ENCODE measurements around the gene CIAO1.

DNA sequence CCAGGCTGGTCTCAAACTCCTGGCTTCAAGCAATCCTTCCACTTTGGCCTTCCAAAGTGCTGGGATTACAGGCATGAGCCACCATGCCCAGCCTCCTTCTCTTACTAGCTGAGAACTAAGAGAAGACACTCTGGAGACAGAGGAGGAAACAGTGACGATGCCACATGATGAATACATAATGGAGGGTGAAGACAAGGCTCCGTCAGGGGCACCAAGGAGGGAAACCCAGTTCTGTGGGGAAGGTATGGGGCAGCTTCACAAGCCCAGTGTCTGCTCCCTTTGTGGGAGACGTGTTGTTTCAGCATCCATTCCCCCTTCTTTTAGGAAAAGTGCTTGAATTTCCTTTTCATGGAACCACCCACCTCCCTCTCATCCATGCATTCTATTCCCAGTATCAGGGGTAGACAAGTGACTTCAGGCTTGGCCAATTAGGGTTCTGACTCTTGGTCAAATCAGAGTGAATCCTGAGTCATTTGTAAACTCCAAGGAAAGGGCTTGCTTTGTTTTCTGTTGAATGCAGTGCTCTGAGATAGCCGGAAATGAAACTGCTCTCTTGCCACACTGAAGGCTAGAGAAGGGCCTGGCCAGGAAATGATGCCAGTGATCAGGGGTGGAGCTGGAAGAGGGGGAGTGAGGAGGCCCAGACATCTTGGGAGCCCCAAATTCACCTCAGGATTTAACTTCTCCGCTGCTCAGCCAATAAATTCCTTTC lies 24.0 kb upstream of the CIAO1 start:
- no peak for TF ChIP-seq EZH2 (IDR thresholded peaks at IDR 0.05; ENCODE audit: insufficient read depth, low read length)
- TF ChIP-seq, protein P1, sequence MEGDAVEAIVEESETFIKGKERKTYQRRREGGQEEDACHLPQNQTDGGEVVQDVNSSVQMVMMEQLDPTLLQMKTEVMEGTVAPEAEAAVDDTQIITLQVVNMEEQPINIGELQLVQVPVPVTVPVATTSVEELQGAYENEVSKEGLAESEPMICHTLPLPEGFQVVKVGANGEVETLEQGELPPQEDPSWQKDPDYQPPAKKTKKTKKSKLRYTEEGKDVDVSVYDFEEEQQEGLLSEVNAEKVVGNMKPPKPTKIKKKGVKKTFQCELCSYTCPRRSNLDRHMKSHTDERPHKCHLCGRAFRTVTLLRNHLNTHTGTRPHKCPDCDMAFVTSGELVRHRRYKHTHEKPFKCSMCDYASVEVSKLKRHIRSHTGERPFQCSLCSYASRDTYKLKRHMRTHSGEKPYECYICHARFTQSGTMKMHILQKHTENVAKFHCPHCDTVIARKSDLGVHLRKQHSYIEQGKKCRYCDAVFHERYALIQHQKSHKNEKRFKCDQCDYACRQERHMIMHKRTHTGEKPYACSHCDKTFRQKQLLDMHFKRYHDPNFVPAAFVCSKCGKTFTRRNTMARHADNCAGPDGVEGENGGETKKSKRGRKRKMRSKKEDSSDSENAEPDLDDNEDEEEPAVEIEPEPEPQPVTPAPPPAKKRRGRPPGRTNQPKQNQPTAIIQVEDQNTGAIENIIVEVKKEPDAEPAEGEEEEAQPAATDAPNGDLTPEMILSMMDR (IDR thresholded peaks at IDR 0.05; ENCODE audit: insufficient read depth, low read depth, low read length) = no peak

Data from astrocyte (in vitro differentiated cells and primary cell).